HEK293T (cell line): Measurements from ENCODE around the gene MFAP2.

ENCODE experiments used
- ARNT ChIP-seq: fragments of 450-650 bp; IDR thresholded peaks from 2 replicates; pipeline ENCODE4 v1.6.1; 2017; ENCODE audit warnings: mild to moderate bottlenecking
- BHLHE40 ChIP-seq: fragments of 450-650 bp; IDR thresholded peaks from 2 replicates; pipeline ENCODE4 v1.6.1; 2016; ENCODE audit warnings: mild to moderate bottlenecking, moderate library complexity, borderline replicate concordance
- CTBP1 ChIP-seq: fragments of 450-650 bp; IDR thresholded peaks from 2 replicates; pipeline ENCODE4 v1.6.1; 2016; ENCODE audit warnings: borderline replicate concordance
- ELF4 ChIP-seq: fragments of 450-650 bp; IDR thresholded peaks from 2 replicates; pipeline ENCODE4 v1.6.1; 2017; ENCODE audit warnings: antibody characterized with exemption
- FOXA1 ChIP-seq: fragments of 450-650 bp; IDR thresholded peaks from 2 replicates; pipeline ENCODE4 v1.6.1; 2016; ENCODE audit warnings: mild to moderate bottlenecking
- FOXK2 ChIP-seq: fragments of 450-650 bp; IDR thresholded peaks from 2 replicates; pipeline ENCODE4 v1.6.1; 2016; ENCODE audit warnings: mild to moderate bottlenecking
- FOXM1 ChIP-seq: fragments of 450-650 bp; IDR thresholded peaks from 2 replicates; pipeline ENCODE4 v1.6.1; 2017; ENCODE audit warnings: mild to moderate bottlenecking, borderline replicate concordance
- HDGF ChIP-seq: fragments of 450-650 bp; IDR thresholded peaks from 2 replicates; pipeline ENCODE4 v1.6.1; 2017; ENCODE audit warnings: antibody characterized with exemption, borderline replicate concordance
- L3MBTL2 ChIP-seq: fragments of 450-650 bp; conservative IDR thresholded peaks from 2 replicates; pipeline ENCODE4 v1.6.1; 2016; ENCODE audit warnings: mild to moderate bottlenecking
- LEF1 ChIP-seq: fragments of 450-650 bp; IDR thresholded peaks from 2 replicates; pipeline ENCODE4 v1.6.1; 2017; ENCODE audit warnings: mild to moderate bottlenecking, borderline replicate concordance
- NFRKB ChIP-seq: fragments of 450-650 bp; IDR thresholded peaks from 2 replicates; pipeline ENCODE4 v1.6.1; 2016; ENCODE audit warnings: mild to moderate bottlenecking, moderate library complexity
- SUZ12 ChIP-seq: fragments of 450-650 bp; IDR thresholded peaks from 2 replicates; pipeline ENCODE4 v1.6.1; 2016; ENCODE audit warnings: mild to moderate bottlenecking
- TARDBP ChIP-seq: fragments of 450-650 bp; IDR thresholded peaks from 2 replicates; pipeline ENCODE4 v1.6.1; 2016
- TF ChIP-seq, protein P1 (sequence below): fragments of 450-650 bp; IDR thresholded peaks from 2 replicates; pipeline ENCODE4 v1.6.1; 2016

DNA sequence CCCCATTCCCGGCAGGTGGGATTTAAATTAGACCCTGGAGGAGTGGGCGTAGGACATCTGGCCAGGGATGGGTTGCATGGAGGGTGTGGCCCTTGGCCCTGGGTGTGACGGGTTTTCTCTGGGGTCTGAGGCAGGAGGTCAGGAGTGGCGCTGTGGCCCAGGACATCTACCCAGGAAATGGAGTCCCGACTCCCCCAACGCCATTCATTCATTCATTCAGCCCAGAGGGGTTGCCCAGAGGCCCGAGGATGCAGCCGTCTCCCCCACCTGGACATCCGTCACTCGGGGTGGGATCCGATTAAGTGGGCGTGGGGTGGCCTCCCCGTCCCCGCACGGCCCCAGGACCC is 30.6 kb upstream of the MFAP2 start:
- no peak for TF ChIP-seq TARDBP
- no peak for TF ChIP-seq LEF1
- TF ChIP-seq FOXA1, result no peak
- no peak for TF ChIP-seq FOXK2
- TF ChIP-seq HDGF, result no peak
- no peak for TF ChIP-seq NFRKB
- TF ChIP-seq BHLHE40, result no peak
- no peak for TF ChIP-seq L3MBTL2
- TF ChIP-seq ELF4, result no peak
- TF ChIP-seq CTBP1, result no peak
- TF ChIP-seq SUZ12, result no peak
- TF ChIP-seq ARNT, result no peak
- no peak for TF ChIP-seq FOXM1
- TF ChIP-seq, protein P1, sequence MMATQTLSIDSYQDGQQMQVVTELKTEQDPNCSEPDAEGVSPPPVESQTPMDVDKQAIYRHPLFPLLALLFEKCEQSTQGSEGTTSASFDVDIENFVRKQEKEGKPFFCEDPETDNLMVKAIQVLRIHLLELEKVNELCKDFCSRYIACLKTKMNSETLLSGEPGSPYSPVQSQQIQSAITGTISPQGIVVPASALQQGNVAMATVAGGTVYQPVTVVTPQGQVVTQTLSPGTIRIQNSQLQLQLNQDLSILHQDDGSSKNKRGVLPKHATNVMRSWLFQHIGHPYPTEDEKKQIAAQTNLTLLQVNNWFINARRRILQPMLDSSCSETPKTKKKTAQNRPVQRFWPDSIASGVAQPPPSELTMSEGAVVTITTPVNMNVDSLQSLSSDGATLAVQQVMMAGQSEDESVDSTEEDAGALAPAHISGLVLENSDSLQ, result no peak
